Gastrocnemius medialis (tissue), 4 donors: ENCODE measurements around the gene RNF213. TPM values are rescaled to one million over a fixed set of nuclear protein-coding genes. Genes with fewer than 3 reads are reported as not detected.
"Not testable (repeated sequence)": the region's sequence is repeated elsewhere in the genome, so short reads cannot be mapped to it uniquely, and the experiment has no call there.

Experiments
- ATAC-seq, 2 donors: fragments of 150-250 bp; one replicate each; pipeline ENCODE4 v1.9.1; 2016
- DNase-seq, 2 donors: peaks; one replicate each; pipeline ENCODE4 v3.0.0-alpha.2; 2019
- H3K27ac ChIP-seq, 4 donors: fragments of 200-600 bp; sonication (generic); 1 replicate in 1 of 4; 2 replicates in 3 of 4; pipeline ENCODE4 v1.5.1; 2016 to 2018; ENCODE audit warnings: mild to moderate bottlenecking in 2 of 4, moderate library complexity in 1 of 4
- H3K27me3 ChIP-seq, 3 donors: fragments of 200-600 bp; sonication (generic) in 2 of 3; 1 replicate in 1 of 3; 2 replicates in 2 of 3; pipeline versions ENCODE4 v1.5.1 to v1.6.0; 2016 to 2019; ENCODE audit warnings: mild to moderate bottlenecking in 1 of 3, moderate library complexity in 1 of 3
- H3K36me3 ChIP-seq, 2 donors: fragments of 200-600 bp; sonication (generic) in 1 of 2; one replicate each; pipeline ENCODE4 v1.5.1; 2017 to 2018
- H3K4me1 ChIP-seq, 2 donors: fragments of 200-600 bp; sonication (generic) in 1 of 2; one replicate each; pipeline ENCODE4 v1.5.1; 2016 to 2017; ENCODE audit warnings: mild to moderate bottlenecking in 2 of 2
- H3K4me3 ChIP-seq, 4 donors: fragments of 200-600 bp; sonication (generic) in 3 of 4; 1 replicate in 1 of 4; 2 replicates in 3 of 4; pipeline ENCODE4 v1.5.1; 2016 to 2019; ENCODE audit warnings: mild to moderate bottlenecking in 2 of 4
- H3K9me3 ChIP-seq, 3 donors: fragments of 200-600 bp; sonication (generic) in 2 of 3; 1 replicate in 1 of 3; 2 replicates in 2 of 3; pipeline ENCODE4 v1.5.1; 2016 to 2019
- POLR2A ChIP-seq, 2 donors: fragments of 450-650 bp; IDR thresholded peaks; one replicate each; pipeline ENCODE4 v1.6.1; 2017; ENCODE audit warnings: antibody characterized with exemption in 2 of 2, mild to moderate bottlenecking in 2 of 2, moderate library complexity in 2 of 2
- in situ Hi-C, 4 donors: fragments of 200-750 bp; cut with MboI; loops; one replicate each; pipeline versions ENCODE4 v1.15.0 to v1.8.0; 2017; ENCODE audit warnings: low sequenced_read_pairs in 4 of 4
- intact Hi-C: fragments of 100-400 bp; cut with DNase I; formaldehyde crosslinking; loops from one replicate; pipeline ENCODE4 v1.15.1; 2023; ENCODE audit warnings: low total_unique reads
- total RNA-seq, 4 donors: library from RNA; depleted of rRNA; stranded (reverse); fragments of >200 nt; gene quantifications; one replicate each; pipeline versions ENCODE4 v1.1.0 to v1.2.3, GENCODE V29; 2016
- TF ChIP-seq, protein P1 (sequence below), 5 experiments: fragments of 450-650 bp in 3 of 5; fragments of 200-600 bp in 2 of 5; sonication (generic) in 2 of 5; IDR thresholded peaks in 4 of 5; conservative IDR thresholded peaks in 1 of 5; 1 replicate in 4 of 5; 2 replicates in 1 of 5; pipeline ENCODE4 v1.5.1; 2016 to 2019; ENCODE audit warnings: antibody characterized with exemption in 5 of 5, mild to moderate bottlenecking in 3 of 5, moderate library complexity in 3 of 5

RNF213 gene
- total RNA-seq, 4 donors from 2014 or later: 24.1 to 51.8 (median 28.6) TPM

DNA sequence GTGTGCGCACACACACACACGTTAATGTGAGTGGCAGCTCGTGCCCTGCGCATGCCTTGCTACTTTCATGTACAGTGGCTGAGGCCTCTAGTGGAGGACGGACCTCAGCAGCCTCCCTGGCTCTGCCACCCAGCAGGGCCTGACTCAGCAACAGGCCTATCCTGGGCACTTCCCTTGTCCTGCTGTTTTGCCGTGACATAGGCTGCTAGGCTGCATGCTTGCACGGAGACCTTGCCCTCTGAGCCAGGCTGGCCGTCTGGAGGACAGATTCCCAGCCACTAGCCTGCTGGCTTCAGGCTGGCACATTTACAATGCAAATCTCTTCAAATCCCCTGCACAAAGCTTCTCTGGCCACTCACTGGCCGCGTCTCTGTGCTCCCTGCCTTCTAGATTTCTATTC is 9.5 kb downstream of the RNF213 start:
- no peaks in the 10 kb centered on the region for H3K4me1 ChIP-seq
- DNase-seq (no peak), ATAC-seq (no peak)
- peaks cover 0 to 23% of the 10 kb centered on the region in 2 donors for H3K36me3 ChIP-seq
- no peaks in the 10 kb centered on the region for H3K9me3 ChIP-seq
- intact Hi-C loops: no loop called here
- TF ChIP-seq POLR2A (IDR thresholded peaks at IDR 0.05): no peak
- TF ChIP-seq, protein P1, sequence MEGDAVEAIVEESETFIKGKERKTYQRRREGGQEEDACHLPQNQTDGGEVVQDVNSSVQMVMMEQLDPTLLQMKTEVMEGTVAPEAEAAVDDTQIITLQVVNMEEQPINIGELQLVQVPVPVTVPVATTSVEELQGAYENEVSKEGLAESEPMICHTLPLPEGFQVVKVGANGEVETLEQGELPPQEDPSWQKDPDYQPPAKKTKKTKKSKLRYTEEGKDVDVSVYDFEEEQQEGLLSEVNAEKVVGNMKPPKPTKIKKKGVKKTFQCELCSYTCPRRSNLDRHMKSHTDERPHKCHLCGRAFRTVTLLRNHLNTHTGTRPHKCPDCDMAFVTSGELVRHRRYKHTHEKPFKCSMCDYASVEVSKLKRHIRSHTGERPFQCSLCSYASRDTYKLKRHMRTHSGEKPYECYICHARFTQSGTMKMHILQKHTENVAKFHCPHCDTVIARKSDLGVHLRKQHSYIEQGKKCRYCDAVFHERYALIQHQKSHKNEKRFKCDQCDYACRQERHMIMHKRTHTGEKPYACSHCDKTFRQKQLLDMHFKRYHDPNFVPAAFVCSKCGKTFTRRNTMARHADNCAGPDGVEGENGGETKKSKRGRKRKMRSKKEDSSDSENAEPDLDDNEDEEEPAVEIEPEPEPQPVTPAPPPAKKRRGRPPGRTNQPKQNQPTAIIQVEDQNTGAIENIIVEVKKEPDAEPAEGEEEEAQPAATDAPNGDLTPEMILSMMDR (IDR thresholded peaks at IDR 0.05 in 4 of 5, conservative IDR thresholded peaks at IDR 0.05 in 1 of 5): no peak
- no peak overlapping the region for H3K27ac ChIP-seq
- in situ Hi-C loops: no loop called here
- no peak overlapping the region for H3K4me3 ChIP-seq
- no peaks in the 10 kb centered on the region for H3K27me3 ChIP-seq

DNA sequence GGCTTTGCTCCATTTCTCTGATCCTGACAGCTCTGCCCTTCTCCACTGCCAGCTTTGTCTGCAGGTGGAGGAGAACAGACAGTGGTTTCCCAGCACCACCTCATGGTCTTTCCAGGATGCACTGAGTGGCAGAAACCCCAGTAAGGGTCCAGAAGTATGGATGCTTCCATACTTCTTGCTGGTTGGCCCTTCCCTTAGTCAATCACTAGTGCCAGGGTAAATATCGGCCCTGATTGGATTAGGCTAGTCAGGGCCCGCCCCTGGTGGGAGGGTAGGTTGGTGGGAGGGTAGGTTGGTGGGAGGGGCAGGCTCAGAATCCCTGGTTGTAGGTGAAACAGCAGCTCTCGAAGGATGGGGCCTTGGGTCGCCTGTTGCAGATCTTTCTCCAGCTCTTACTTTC is 10.2 kb downstream of the RNF213 start:
- H3K9me3 ChIP-seq: no peaks in the 10 kb centered on the region
- no peak overlapping the region for H3K4me3 ChIP-seq
- H3K27me3 ChIP-seq: no peaks in the 10 kb centered on the region
- H3K36me3 ChIP-seq: peaks cover 0 to 20% of the 10 kb centered on the region in 2 donors
- H3K27ac ChIP-seq: no peak overlapping the region
- H3K4me1 ChIP-seq: no peaks in the 10 kb centered on the region
- DNase-seq: no peak
- no peak for ATAC-seq
- TF ChIP-seq, protein P1 (IDR thresholded peaks at IDR 0.05 in 4 of 5, conservative IDR thresholded peaks at IDR 0.05 in 1 of 5): no peak
- TF ChIP-seq POLR2A (IDR thresholded peaks at IDR 0.05): no peak
- in situ Hi-C loops: no loop called here
- intact Hi-C loops: no loop called here

DNA sequence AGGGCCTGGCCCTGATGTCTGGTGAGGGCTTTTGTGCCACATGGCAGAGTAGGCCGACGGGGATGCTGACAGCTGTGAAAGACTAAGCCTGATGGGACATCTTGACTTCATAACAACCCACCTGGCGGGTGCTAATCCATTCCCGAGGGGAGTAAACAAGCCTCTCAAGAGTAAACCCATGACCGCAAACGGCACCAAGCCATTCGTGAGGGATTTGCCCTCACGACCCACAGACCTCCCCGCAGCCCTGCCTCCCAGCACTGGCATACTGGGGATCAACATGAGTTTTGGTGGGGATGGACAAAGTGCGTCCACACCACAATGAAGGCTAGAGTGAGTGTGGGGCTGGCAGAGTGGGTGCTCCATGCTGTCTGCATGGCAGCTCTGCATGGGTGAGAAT is 11.7 kb downstream of the RNF213 start:
- DNase-seq (no peak), ATAC-seq (no peak)
- Histone ChIP-seq H3K27me3 (no peaks in the 10 kb centered on the region), H3K9me3 (no peaks in the 10 kb centered on the region), H3K4me3 (no peak overlapping the region), H3K36me3 (peaks cover 0 to 18% of the 10 kb centered on the region in 2 donors), H3K4me1 (no peaks in the 10 kb centered on the region), H3K27ac (no peak overlapping the region)
- intact Hi-C loops (no loop called here), in situ Hi-C loops (no loop called here)
- TF ChIP-seq POLR2A (IDR thresholded peaks at IDR 0.05): no peak
- TF ChIP-seq, protein P1 (IDR thresholded peaks at IDR 0.05 in 4 of 5, conservative IDR thresholded peaks at IDR 0.05 in 1 of 5): no peak

DNA sequence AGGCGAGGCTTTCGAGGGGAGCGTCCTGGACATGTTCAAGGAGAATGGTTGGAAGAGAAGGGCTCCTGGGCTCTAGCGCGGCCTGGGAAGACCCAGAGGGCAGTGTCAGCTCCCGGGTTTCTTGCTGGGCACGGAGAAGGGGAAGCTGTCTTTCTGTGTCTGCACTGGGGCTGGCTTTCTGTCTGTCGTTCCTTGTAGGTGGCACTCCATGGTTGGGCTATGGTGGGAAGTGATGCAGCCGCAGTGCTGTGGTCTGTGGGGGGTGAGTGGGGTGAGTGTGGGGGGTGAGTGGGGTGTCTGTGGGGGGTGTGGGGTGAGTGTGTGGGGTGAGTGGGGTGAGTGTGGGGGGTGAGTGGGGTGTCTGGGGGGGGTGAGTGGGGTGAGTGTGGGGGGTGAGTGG is 13.7 kb downstream of the RNF213 start:
- no peak for ATAC-seq
- intact Hi-C loops (no loop called here), in situ Hi-C loops (no loop called here)
- no peak for TF ChIP-seq POLR2A (IDR thresholded peaks at IDR 0.05)
- TF ChIP-seq, protein P1 (IDR thresholded peaks at IDR 0.05 in 4 of 5, conservative IDR thresholded peaks at IDR 0.05 in 1 of 5): no peak
- Histone ChIP-seq H3K27ac (no peak overlapping the region), H3K4me1 (peaks cover 13 to 19% of the 10 kb centered on the region in 2 donors), H3K36me3 (peaks cover 0 to 10% of the 10 kb centered on the region in 2 donors), H3K27me3 (no peaks in the 10 kb centered on the region), H3K9me3 (no peaks in the 10 kb centered on the region), H3K4me3 (no peak overlapping the region)
- DNase-seq: no peak

DNA sequence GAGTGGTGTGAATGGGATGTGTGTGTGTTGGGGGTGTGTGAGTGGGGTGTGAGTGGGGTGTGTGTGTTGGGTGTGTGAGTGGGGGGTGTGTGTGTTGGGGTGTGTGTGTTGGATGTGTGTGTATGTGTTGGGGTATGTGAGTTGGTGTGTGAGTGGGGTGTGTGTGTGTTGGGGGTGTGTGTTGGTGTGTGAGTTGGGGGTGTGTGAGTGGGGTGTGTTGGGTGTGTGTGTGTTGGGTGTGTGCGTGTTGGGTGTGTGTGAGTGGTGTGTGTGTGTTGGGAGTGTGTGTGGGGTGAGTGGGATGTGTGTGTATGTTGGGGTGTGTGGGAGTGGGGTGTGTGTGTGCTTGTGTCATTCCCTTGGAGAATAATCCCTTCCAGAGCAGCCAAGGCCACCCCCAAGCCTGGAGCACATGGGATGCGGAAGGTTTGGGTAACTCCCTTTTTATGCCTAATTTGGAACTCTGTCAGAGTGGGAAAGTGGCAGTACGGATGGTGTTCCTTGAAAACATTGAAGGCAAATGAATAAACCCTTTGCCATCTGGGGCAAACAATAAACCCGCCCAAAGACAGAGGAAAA is 14.3 kb downstream of the RNF213 start:
- peaks cover 13 to 19% of the 10 kb centered on the region in 2 donors for H3K4me1 ChIP-seq
- intact Hi-C loops: no loop called here
- no peak overlapping the region for H3K27ac ChIP-seq
- TF ChIP-seq, protein P1 (IDR thresholded peaks at IDR 0.05 in 4 of 5, conservative IDR thresholded peaks at IDR 0.05 in 1 of 5): no peak
- no peak for TF ChIP-seq POLR2A (IDR thresholded peaks at IDR 0.05)
- DNase-seq (no peak), ATAC-seq (no peak)
- H3K27me3 ChIP-seq: no peaks in the 10 kb centered on the region
- H3K9me3 ChIP-seq: no peaks in the 10 kb centered on the region
- in situ Hi-C loops: no loop called here
- no peak overlapping the region for H3K4me3 ChIP-seq
- H3K36me3 ChIP-seq: peaks cover 0 to 7% of the 10 kb centered on the region in 2 donors

DNA sequence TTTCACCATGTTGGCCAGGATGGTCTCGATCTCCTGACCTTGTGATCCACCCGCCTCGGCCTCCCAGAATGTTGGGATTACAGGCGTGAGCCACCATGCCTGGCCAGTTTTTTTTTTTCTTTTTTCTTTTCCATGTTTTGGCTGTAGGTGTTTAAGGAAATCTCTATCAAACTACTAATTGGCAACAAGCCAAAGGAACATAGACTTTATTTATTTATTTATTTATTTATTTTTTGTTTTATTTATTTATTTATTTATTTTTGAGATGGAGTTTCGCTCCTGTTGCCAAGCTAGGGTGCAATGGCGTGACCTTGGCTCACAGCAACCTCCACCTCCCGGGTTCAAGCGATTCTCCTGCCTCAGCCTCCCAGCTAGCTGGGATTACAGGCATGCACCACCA is 15.2 kb downstream of the RNF213 start:
- intact Hi-C loops, H3K27me3 ChIP-seq, DNase-seq, H3K9me3 ChIP-seq, H3K36me3 ChIP-seq, ATAC-seq, H3K27ac ChIP-seq, in situ Hi-C loops, H3K4me3 ChIP-seq: not testable (repeated sequence)
- H3K4me1 ChIP-seq: peaks cover 13 to 19% of the 10 kb centered on the region in 2 donors
